Measurements from ENCODE around the gene IGFN1. TPM values are rescaled to one million over a fixed set of nuclear protein-coding genes. Genes with fewer than 3 reads are reported as not detected.

IGFN1 gene
- total RNA-seq, 1 donor from 2014 or later = 7.9 TPM

DNA sequence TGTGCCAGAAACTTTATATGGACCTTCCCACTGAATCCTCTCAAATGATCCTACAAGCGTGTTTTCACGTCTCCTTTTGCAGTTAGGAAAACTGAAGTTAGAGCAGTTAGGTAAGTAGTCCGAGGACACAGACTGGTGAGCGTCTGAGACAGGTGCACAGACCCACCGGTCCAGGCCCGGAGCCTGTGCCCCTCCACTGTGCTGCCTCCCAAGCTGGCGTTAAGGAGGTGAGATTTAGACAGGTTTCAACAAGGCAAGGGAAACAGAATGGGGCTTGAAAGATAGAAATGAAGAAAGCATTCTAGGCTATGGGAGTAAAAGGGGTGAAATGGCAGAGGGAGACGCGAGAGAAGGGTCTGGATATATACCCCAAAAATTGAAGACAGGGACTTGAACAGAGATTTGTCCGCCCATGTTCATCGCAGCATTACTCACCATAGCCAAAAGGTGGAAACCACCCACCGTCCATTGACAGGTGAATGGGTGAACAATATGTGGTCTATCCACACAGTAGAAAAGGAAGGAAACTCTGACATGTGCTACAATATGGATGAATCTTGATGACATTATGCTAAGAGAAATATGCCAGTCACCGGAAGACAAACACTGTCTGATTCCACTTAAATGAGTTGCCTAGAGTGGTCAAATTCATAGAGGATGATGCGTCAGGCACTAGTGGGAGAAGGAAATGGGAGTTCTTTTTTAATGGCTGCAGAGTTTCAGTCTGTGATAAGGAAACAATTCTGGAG is 77.0 kb downstream of the IGFN1 start:
- no peak overlapping the region for H3K4me3 Mint-ChIP-seq
- H3K27ac Mint-ChIP-seq = no peak overlapping the region
- H3K4me1 Mint-ChIP-seq (ENCODE audit: unreplicated experiment) = no peaks in the 10 kb centered on the region
- H3K36me3 Mint-ChIP-seq = no peaks in the 10 kb centered on the region
- H3K9me3 Mint-ChIP-seq = no peaks in the 10 kb centered on the region
- peak; percentile 13 for DNase-seq (ENCODE audit: extremely low spot score, unreplicated experiment)
- TF ChIP-seq, protein P1, sequence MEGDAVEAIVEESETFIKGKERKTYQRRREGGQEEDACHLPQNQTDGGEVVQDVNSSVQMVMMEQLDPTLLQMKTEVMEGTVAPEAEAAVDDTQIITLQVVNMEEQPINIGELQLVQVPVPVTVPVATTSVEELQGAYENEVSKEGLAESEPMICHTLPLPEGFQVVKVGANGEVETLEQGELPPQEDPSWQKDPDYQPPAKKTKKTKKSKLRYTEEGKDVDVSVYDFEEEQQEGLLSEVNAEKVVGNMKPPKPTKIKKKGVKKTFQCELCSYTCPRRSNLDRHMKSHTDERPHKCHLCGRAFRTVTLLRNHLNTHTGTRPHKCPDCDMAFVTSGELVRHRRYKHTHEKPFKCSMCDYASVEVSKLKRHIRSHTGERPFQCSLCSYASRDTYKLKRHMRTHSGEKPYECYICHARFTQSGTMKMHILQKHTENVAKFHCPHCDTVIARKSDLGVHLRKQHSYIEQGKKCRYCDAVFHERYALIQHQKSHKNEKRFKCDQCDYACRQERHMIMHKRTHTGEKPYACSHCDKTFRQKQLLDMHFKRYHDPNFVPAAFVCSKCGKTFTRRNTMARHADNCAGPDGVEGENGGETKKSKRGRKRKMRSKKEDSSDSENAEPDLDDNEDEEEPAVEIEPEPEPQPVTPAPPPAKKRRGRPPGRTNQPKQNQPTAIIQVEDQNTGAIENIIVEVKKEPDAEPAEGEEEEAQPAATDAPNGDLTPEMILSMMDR (conservative IDR thresholded peaks at IDR 0.05) = no peak
- peaks cover 36% of the 10 kb centered on the region for H3K27me3 Mint-ChIP-seq

DNA sequence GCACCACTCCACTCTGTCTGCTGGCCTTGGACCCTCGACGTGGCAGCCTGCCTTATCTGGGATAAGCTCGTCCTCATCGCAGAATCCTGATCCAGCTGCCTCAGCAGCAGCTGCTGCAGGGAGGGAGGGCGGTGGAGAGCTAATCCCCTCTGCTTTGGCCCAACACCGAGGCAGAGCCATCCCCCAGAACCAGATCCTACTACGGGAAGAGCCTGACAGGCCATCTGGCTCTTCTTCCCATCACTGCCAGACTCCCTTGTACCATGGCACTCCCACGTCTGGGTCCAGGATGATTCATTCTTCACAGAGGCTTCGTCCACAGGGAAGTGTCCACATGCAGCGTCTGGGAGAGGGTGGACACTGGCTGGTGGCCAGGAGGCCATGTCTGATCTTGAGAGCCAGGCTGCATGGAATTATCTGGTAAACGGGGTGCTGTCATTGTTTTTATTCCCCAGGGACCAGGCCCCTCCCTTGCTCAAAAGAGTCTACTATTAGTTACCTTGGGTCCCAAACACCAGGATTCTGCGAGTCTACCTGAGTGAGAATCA is 78.1 kb downstream of the IGFN1 start:
- no peaks in the 10 kb centered on the region for H3K36me3 Mint-ChIP-seq
- H3K4me1 Mint-ChIP-seq (ENCODE audit: unreplicated experiment) = no peaks in the 10 kb centered on the region
- peak; percentile 45 for DNase-seq (ENCODE audit: extremely low spot score, unreplicated experiment)
- no peak overlapping the region for H3K27ac Mint-ChIP-seq
- H3K4me3 Mint-ChIP-seq = no peak overlapping the region
- no peaks in the 10 kb centered on the region for H3K9me3 Mint-ChIP-seq
- H3K27me3 Mint-ChIP-seq = peaks cover 36% of the 10 kb centered on the region
- TF ChIP-seq, protein P1 (conservative IDR thresholded peaks at IDR 0.05) = no peak

DNA sequence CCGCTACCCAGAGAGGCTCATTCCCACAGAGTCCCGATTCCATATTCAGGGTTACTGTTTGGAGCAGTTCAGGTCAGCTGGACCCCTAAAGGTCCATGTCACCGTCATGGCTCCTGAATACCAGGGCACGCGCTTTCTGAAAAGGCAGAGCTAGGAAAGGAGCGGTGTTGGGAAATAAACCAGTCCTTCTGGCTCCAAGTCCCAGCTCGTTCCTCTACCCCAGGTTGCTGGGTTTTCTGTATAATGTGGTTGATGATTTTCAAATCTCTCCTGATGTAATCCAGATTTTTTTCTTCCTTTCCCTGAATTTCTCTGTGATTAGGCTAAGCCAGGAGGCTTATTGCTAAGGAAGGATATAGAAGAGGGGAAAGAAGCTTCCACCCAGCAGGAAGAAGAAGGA is 78.7 kb downstream of the IGFN1 start:
- H3K9me3 Mint-ChIP-seq = no peaks in the 10 kb centered on the region
- no peak overlapping the region for H3K27ac Mint-ChIP-seq
- TF ChIP-seq, protein P1 (conservative IDR thresholded peaks at IDR 0.05) = no peak
- H3K36me3 Mint-ChIP-seq = no peaks in the 10 kb centered on the region
- no peak overlapping the region for H3K4me3 Mint-ChIP-seq
- peak; percentile 34 for DNase-seq (ENCODE audit: extremely low spot score, unreplicated experiment)
- H3K27me3 Mint-ChIP-seq = peaks cover 35% of the 10 kb centered on the region
- no peaks in the 10 kb centered on the region for H3K4me1 Mint-ChIP-seq (ENCODE audit: unreplicated experiment)

DNA sequence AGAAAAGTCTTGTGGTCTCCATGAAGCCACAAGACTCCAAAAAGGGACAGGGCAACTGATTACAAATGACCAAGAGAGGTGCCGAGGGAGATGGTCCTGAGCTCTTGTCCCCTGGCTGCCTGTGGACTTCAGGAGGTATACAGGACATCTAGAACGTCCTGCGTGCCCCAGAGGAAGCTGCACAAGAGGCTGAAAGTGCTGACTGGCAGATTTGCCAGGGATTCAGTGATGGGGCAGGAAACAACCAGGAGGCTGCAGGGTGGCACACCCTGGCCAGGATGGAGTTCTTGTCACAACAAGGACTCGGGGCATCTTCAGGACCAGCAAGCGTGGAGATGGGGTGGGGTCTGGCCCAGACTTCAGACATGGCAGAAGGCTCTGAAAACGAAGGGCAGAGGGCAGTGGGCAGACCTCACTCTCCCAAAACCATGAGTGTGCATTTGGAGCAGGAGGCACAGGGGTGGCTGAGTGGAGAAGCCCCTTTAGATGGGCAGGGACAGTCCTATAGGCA is 79.3 kb downstream of the IGFN1 start:
- Mint-ChIP-seq H3K4me1 (ENCODE audit: unreplicated experiment) (no peaks in the 10 kb centered on the region), H3K27me3 (peaks cover 31% of the 10 kb centered on the region), H3K27ac (no peak overlapping the region), H3K36me3 (no peaks in the 10 kb centered on the region), H3K9me3 (no peaks in the 10 kb centered on the region), H3K4me3 (no peak overlapping the region)
- no peak for DNase-seq (ENCODE audit: extremely low spot score, unreplicated experiment)
- TF ChIP-seq, protein P1 (conservative IDR thresholded peaks at IDR 0.05) = no peak

DNA sequence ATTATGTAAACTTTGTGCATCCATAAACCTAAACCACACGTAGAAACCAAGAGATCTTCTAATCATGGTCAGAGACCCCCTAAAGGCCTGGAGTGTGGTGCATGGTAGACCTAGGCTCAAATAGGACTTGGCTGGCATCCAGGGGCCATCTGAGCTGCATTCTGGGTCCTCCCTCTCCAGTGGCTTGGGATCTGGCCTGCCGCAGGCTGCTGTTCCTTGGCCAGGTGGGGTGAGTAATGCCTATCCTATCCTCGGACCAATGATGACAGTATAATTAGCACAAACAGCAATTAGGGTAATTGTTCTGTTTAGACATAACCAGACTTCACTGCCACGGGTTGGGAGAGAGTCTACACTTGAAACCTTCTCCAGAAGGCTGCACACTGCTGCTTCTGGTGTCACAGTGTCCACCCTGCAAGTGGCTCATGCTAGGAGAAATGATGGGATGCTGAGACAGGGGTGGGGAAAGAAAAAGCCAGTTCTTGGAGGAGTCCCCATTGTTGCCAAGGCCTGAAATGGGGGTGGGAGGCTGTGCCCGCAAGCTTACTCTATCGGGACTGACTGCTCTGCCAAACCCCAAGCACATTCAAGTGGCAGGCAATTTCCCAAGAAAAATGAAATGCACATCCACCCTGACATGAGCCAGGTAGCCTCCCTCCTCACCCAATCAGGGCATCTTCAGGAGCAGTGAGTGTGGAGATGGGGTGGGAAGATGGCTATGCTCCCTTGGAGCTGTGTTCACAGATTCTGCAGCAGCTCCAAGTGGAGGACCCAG is 80.2 kb downstream of the IGFN1 start:
- H3K27ac Mint-ChIP-seq = no peak overlapping the region
- H3K36me3 Mint-ChIP-seq = no peaks in the 10 kb centered on the region
- no peak overlapping the region for H3K4me3 Mint-ChIP-seq
- peaks cover 31% of the 10 kb centered on the region for H3K27me3 Mint-ChIP-seq
- no peaks in the 10 kb centered on the region for H3K9me3 Mint-ChIP-seq
- peaks cover under 1% of the 10 kb centered on the region for H3K4me1 Mint-ChIP-seq (ENCODE audit: unreplicated experiment)
- DNase-seq (ENCODE audit: extremely low spot score, unreplicated experiment) = no peak
- TF ChIP-seq, protein P1 (conservative IDR thresholded peaks at IDR 0.05) = no peak
